Measurements from ENCODE around the gene FOXA3. TPM values are rescaled to one million over a fixed set of nuclear protein-coding genes. Genes with fewer than 3 reads are reported as not detected.

Gene FOXA3
- total and polyA plus RNA-seq, 2 experiments from 2014 or later = 14.6 to 18.6 TPM

DNA sequence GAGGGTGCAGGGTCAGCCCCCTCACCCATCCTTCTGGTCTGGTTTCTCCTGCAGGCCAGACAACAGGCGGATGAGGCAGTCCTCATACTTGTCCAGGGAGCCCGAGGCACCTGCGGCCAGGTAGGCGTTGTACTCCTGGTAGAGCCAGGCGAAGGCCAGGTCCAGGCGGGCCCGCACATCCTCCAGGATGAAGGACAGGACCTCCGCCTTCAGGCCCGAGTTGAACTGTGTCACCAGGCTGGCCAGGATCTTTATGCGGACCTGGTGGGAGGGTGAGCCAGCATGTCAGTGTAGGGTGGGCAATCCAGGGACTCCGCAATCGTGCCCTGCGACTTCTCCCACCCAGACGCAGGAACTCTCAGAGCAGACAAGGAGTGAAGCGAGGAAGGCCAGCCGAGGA, 35.2 kb upstream of the FOXA3 start:
- 96% methylated on average over 16 of the region's 16 CpGs for WGBS (ENCODE audit: low lambda C conversion rate, missing lambda C conversion rate)
- Histone ChIP-seq H3K79me2 (no peaks in the 10 kb centered on the region), H3K4me2 (no peak overlapping the region), H3K9me3 (ENCODE audit: low read depth) (no peaks in the 10 kb centered on the region), H3K36me3 (replicated peaks; ENCODE audit: insufficient read depth, low read depth) (no peaks in the 10 kb centered on the region), H3K4me3 (no peak overlapping the region), H2AFZ (no peak overlapping the region), H4K20me1 (ENCODE audit: insufficient read depth, poor library complexity, severe bottlenecking) (no peaks in the 10 kb centered on the region), H3K4me1 (ENCODE audit: insufficient read depth) (no peaks in the 10 kb centered on the region), H3K9me2 (replicated peaks; ENCODE audit: insufficient read depth) (no peaks in the 10 kb centered on the region), H3K27me3 (no peaks in the 10 kb centered on the region), H3K27ac (no peak overlapping the region)
- no peak for DNase-seq (ENCODE audit: low spot score)
- no peak for TF ChIP-seq EZH2 (IDR thresholded peaks at IDR 0.05; ENCODE audit: borderline replicate concordance)
- no peak for TF ChIP-seq EZH2phosphoT487 (IDR thresholded peaks at IDR 0.05; ENCODE audit: low read depth, severe bottlenecking, unreplicated experiment)
- TF ChIP-seq, protein P1, sequence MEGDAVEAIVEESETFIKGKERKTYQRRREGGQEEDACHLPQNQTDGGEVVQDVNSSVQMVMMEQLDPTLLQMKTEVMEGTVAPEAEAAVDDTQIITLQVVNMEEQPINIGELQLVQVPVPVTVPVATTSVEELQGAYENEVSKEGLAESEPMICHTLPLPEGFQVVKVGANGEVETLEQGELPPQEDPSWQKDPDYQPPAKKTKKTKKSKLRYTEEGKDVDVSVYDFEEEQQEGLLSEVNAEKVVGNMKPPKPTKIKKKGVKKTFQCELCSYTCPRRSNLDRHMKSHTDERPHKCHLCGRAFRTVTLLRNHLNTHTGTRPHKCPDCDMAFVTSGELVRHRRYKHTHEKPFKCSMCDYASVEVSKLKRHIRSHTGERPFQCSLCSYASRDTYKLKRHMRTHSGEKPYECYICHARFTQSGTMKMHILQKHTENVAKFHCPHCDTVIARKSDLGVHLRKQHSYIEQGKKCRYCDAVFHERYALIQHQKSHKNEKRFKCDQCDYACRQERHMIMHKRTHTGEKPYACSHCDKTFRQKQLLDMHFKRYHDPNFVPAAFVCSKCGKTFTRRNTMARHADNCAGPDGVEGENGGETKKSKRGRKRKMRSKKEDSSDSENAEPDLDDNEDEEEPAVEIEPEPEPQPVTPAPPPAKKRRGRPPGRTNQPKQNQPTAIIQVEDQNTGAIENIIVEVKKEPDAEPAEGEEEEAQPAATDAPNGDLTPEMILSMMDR (IDR thresholded peaks at IDR 0.05; ENCODE audit: poor library complexity) = no peak

DNA sequence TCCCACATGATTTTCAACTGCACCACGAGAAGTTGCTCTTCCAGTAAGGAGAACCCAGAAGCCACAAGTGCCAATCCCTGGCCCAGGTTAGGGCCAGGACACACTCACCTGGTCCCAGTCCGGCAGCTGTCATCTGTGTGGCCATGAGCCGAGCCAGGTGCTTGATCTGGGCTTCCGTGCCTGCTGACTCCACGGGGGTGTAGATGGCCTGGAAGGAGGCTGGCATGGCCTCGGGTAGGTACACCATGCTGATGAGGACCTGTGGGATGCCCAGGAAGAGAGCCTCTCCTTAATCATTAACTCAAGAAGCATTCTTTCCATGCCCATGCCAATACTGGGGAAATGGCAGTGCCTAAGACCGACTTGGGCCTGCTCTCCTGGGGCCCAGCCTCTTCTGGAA, 29.2 kb upstream of the FOXA3 start:
- H3K36me3 ChIP-seq (replicated peaks; ENCODE audit: insufficient read depth, low read depth) = no peaks in the 10 kb centered on the region
- no peak for DNase-seq (ENCODE audit: low spot score)
- 98% methylated on average over 7 of the region's 7 CpGs for WGBS (ENCODE audit: low lambda C conversion rate, missing lambda C conversion rate)

DNA sequence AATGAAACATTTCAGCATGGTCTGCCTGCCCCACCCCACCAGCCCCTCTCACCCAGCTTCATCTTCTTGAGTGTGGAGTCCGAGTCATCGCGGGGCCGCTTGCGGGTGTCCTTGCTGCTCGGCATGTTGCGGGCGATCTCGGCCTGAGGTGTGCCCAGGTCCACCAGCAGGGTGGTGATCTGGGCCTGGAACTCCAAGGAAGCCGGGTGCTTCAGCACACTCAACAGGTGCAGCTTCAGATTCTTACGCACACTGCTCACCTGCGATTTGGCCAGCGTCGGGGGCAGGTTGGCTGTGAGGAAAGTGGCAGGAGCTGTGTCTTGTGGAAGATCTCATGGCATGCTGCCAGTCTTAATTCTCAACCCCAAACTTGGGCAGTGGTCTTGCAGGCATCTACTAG, 21.9 kb upstream of the FOXA3 start:
- DNase-seq (ENCODE audit: low spot score) = no peak
- Histone ChIP-seq H3K4me3 (no peak overlapping the region), H2AFZ (no peak overlapping the region), H4K20me1 (ENCODE audit: insufficient read depth, poor library complexity, severe bottlenecking) (no peaks in the 10 kb centered on the region), H3K4me1 (ENCODE audit: insufficient read depth) (no peaks in the 10 kb centered on the region), H3K9me3 (ENCODE audit: low read depth) (no peaks in the 10 kb centered on the region), H3K9me2 (replicated peaks; ENCODE audit: insufficient read depth) (no peaks in the 10 kb centered on the region), H3K27ac (no peak overlapping the region), H3K27me3 (no peaks in the 10 kb centered on the region), H3K4me2 (no peak overlapping the region), H3K79me2 (no peaks in the 10 kb centered on the region), H3K36me3 (replicated peaks; ENCODE audit: insufficient read depth, low read depth) (no peaks in the 10 kb centered on the region)
- 97% methylated on average over 14 of the region's 14 CpGs for WGBS (ENCODE audit: low lambda C conversion rate, missing lambda C conversion rate)
- TF ChIP-seq EZH2phosphoT487 (IDR thresholded peaks at IDR 0.05; ENCODE audit: low read depth, severe bottlenecking, unreplicated experiment) (no peak), EZH2 (IDR thresholded peaks at IDR 0.05; ENCODE audit: borderline replicate concordance) (no peak)
- TF ChIP-seq, protein P1 (IDR thresholded peaks at IDR 0.05; ENCODE audit: poor library complexity) = no peak

More for the DNA sequence above, 29.2 kb upstream of the FOXA3 start:
- Histone ChIP-seq H3K27ac (no peak overlapping the region), H4K20me1 (ENCODE audit: insufficient read depth, poor library complexity, severe bottlenecking) (no peaks in the 10 kb centered on the region), H3K27me3 (no peaks in the 10 kb centered on the region), H3K4me2 (no peak overlapping the region), H3K79me2 (no peaks in the 10 kb centered on the region), H3K9me3 (ENCODE audit: low read depth) (no peaks in the 10 kb centered on the region), H2AFZ (no peak overlapping the region), H3K4me1 (ENCODE audit: insufficient read depth) (no peaks in the 10 kb centered on the region), H3K4me3 (no peak overlapping the region), H3K9me2 (replicated peaks; ENCODE audit: insufficient read depth) (no peaks in the 10 kb centered on the region)
- TF ChIP-seq, protein P1 (IDR thresholded peaks at IDR 0.05; ENCODE audit: poor library complexity) = no peak
- no peak for TF ChIP-seq EZH2phosphoT487 (IDR thresholded peaks at IDR 0.05; ENCODE audit: low read depth, severe bottlenecking, unreplicated experiment)
- no peak for TF ChIP-seq EZH2 (IDR thresholded peaks at IDR 0.05; ENCODE audit: borderline replicate concordance)

DNA sequence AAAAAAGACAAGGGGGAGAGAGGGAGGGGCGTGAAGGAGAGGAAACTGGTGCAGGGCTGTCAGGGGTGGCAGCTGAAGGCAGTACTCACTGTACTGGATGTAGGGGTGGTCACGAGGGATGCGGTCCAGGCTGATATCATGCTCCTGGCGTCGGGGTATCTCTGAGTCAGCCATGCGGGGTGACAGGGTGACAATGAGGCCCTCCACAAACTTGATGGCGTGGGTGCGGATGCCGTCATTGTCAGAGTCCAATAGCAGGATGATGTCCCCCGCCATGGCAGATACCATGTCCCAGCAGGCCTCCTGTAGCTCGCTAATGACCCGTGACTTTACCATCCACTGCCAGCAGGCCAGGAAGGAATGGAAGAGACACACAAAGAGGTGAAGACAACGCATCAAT, 16.5 kb upstream of the FOXA3 start:
- Histone ChIP-seq H3K4me3 (no peak overlapping the region), H3K9me3 (ENCODE audit: low read depth) (no peaks in the 10 kb centered on the region), H2AFZ (no peak overlapping the region), H3K4me1 (ENCODE audit: insufficient read depth) (no peaks in the 10 kb centered on the region), H4K20me1 (ENCODE audit: insufficient read depth, poor library complexity, severe bottlenecking) (no peaks in the 10 kb centered on the region), H3K4me2 (no peak overlapping the region), H3K9me2 (replicated peaks; ENCODE audit: insufficient read depth) (no peaks in the 10 kb centered on the region), H3K79me2 (no peaks in the 10 kb centered on the region), H3K36me3 (replicated peaks; ENCODE audit: insufficient read depth, low read depth) (no peaks in the 10 kb centered on the region), H3K27me3 (no peaks in the 10 kb centered on the region), H3K27ac (no peak overlapping the region)
- 94% methylated on average over 13 of the region's 13 CpGs for WGBS (ENCODE audit: low lambda C conversion rate, missing lambda C conversion rate)
- TF ChIP-seq EZH2 (IDR thresholded peaks at IDR 0.05; ENCODE audit: borderline replicate concordance) (no peak), EZH2phosphoT487 (IDR thresholded peaks at IDR 0.05; ENCODE audit: low read depth, severe bottlenecking, unreplicated experiment) (no peak)
- TF ChIP-seq, protein P1 (IDR thresholded peaks at IDR 0.05; ENCODE audit: poor library complexity) = no peak
- DNase-seq (ENCODE audit: low spot score) = no peak
